HG03521 (cell line): ENCODE data around the gene GLA.
A peak's percentile ranks its signal among the peaks of the same experiment; 100 is the strongest.

ENCODE experiments used
- ATAC-seq: cut with Tn5 transposase; IDR thresholded peaks from one replicate; pipeline ENCODE4 v1.9.1; 2021; ENCODE audit warnings: mild to moderate bottlenecking, moderate library complexity; ENCODE audit not compliant: unreplicated experiment

Gene GLA

GRCh38 chrX:101398694-101399093, 9.0 kb downstream of the GLA start:
- ATAC-seq: no peak

DNA sequence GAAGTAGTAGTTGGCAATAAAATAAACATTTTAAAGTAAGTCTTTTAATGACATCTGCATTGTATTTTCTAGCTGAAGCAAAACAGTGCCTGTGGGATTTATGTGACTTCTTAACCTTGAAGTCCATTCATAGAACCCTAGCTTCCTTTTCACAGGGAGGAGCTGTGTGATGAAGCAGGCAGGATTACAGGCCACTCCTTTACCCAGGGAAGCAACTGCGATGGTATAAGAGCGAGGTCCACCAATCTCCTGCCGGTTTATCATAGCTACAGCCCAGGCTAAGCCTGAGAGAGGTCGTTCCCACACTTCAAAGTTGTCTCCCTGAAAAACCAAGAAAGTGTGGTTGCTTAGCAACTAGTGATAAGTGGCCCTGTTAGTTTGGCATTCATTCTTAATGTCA, 9.9 kb downstream of the GLA start:
- no peak for ATAC-seq

DNA sequence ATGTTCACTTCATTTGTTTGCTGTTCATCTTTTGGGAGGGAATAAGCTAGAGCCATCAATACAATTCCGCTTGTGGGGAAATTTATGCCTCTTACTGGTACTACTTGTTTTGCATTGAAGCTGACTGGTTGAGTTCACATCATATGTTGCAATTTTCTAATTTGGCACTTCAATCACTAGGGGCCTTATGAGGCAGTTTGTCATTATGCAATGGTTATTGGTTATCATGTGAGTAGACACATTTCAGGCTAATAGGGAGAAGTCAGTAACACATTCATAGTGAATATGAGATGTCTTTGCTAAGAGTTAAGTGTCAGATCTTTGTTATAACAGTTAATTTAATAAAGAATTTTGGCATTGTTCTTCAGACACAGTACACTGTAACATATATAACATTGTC, 11.9 kb downstream of the GLA start:
- no peak for ATAC-seq

DNA sequence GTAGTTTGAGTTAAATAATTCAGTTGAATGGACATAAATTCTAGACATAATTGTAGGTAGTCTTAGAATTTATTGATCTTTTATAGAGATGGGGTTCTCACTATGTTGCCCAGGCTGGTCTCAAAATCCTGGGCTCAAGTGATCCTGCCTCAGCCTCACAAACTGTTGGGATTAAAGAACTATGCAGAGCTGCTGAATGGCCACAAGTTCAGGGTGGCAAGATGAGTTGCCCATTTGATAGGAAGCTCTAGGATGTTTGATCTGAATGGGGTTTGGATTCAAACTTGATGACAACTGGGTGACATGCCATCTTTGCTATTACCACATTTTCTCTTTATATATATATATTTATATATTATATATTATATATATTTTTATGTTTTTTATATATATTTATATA, 13.4 kb downstream of the GLA start:
- ATAC-seq: no peak

- no peak for ATAC-seq
Measured at GRCh38 chrX:101393530-101394305, 14.0 kb downstream of the GLA start.

- ATAC-seq: no peak
Measured at GRCh38 chrX:101391831-101392230, 15.9 kb downstream of the GLA start.

GRCh38 chrX:101390664-101391525, 16.8 kb downstream of the GLA start, which contains the start of gene RPL36A:
TSS of gene RPL36A (plus strand) at chrX:101391011. CDS start at chrX:101391044, 33 bp downstream.
- ATAC-seq: peak; percentile 76

DNA sequence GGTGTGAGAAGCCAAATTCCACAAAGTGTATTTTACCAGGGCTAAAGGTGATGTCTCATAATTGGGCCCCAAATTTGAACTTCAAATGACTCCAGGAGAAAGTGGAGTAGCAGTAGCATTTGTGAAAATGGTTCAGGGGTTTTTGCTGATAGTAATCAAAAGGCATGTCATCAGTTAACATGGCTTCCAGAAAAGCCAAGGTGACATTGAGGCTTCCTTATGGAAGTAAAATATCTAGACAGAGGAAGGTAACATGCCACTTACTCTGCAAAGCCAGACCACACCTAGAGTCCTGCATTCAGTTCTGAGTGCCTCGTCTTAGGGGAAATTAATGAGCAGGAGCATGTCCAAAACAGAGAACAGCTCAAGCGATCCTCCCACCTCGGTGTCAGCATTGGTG, 19.1 kb downstream of the GLA start:
- no peak for ATAC-seq

DNA sequence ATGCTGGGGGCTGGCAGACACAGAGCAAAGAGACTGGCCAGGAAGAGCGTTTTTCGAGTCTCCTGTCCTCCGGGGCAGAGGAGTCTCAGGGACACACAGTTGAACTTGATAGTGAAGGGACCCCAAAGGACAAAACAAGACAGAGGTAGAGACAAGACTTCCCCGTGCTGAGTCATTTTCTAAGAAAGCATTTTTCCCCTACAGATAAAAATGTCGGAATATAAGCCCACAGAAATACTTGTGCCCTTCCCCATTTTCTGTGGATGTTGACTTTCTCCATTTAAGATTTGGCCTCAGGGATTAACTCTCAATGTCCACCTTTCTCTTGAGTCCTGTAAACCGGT, 21.2 kb downstream of the GLA start:
- no peak for ATAC-seq

- ATAC-seq: peak; percentile 68
Measured at GRCh38 chrX:101385795-101386541, 21.8 kb downstream of the GLA start, which contains the start of gene BTK. TSS of gene BTK (minus strand) at chrX:101386191. CDS start at chrX:101375284, 10,907 bp downstream.

GRCh38 chrX:101385026-101385684, 22.6 kb downstream of the GLA start:
- ATAC-seq: no peak

GRCh38 chrX:101383679-101384205, 24.0 kb downstream of the GLA start:
- ATAC-seq: peak; percentile 64

- ATAC-seq: no peak
Measured at GRCh38 chrX:101377547-101377946, 30.2 kb downstream of the GLA start.

- ATAC-seq: no peak
Measured at GRCh38 chrX:101370888-101371504, 36.7 kb downstream of the GLA start.

DNA sequence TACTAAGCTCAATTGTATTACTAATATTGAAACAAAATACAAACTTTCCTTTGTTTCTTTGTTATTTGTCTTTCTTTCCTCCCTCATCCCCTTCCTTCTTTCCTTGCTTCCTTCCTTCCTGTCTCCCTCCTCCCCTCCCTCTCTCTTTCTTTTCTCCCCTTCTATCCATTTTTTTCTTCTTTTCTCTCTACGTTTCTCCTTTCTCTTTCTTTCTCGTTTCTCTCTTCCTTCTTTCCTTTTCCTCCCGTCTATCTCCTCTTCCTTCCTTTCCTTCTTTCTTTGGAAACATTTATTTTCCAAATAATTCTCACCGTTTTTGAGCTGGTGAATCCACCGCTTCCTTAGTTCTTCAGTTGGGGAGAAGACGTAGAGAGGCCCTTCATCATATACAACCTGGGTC, 38.0 kb downstream of the GLA start:
- ATAC-seq: no peak

DNA sequence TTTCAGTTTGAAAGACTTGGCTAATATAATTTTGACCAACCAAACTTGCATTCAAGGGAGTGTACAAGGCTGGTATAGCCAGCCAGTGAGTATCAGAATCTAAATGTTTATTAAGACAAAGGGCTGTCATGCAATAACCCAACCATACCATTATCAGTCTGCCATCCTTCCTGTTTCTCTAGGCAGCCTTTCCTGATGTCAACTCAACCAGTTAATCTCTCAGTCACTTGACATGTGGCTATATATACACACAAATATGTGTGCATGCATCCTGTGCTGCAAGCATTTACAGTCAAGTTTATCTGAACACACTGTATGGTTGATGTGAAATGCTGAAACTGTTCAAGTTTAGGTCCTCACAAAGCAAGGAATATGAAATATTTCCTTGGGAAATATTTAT, 38.9 kb downstream of the GLA start:
- ATAC-seq: no peak

DNA sequence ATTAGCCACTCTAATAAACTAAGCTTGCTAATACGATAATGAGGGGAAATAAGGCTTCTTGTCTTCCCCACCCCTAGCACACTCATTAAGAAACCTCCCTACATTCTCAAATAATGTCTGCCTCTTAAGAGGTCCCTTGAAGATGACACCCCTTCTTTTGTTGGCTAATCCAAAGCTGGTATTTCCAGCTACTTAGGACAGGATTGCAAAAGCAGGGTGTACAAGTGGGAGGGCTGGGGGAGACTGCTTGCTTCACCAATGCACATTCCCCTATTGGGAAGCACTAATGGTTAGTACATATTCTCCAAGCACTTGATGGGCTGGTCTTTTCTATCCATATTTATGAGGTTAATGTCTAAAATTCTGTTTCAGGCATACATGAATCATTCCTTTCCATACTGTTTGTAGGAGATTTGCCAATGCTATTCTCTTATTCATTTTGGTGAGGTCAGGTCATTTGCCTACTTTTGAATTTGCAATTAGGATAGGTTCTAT, 42.4 kb downstream of the GLA start:
- no peak for ATAC-seq

- no peak for ATAC-seq
Measured at GRCh38 chrX:101362757-101363156, 45.0 kb downstream of the GLA start.

- no peak for ATAC-seq
Measured at GRCh38 chrX:101362116-101362515, 45.6 kb downstream of the GLA start.

DNA sequence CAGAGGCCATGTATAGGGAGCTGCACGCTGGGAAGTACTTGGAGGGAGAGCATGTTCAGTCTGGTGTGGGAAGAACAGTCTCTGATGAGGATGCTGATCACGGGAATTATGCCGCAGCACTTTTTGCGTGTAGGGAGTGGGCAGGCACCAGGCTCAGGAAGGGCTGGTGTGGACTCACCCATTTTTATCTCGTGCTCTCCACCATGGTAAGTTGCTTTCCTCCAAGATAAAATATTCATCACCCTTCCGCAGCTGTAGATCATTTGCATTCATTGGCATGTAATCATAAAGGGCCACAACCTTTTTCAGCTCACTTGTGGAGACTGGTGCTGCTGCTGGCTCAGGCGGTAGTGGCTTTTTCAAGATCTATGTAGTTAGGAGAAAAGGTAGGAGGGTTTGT, 47.3 kb downstream of the GLA start:
- no peak for ATAC-seq
